GM12872 (cell line): ENCODE results near the gene CD300LD.

Experiments used
- CTCF ChIP-seq: IDR thresholded peaks from 3 replicates; pipeline ENCODE4 v1.5.1; 2011; ENCODE audit warnings: low read depth, mild to moderate bottlenecking, low read length, moderate library complexity; ENCODE audit not compliant: insufficient read depth

CD300LD gene

GRCh38 chr17:74539281-74539820, 52.7 kb downstream of the CD300LD start:
- TF ChIP-seq CTCF: no peak

- no peak for TF ChIP-seq CTCF
These were observed 55.2 kb downstream of the CD300LD start for GRCh38 chr17:74536890-74537289.

GRCh38 chr17:74532115-74532514, 60.0 kb downstream of the CD300LD start:
- TF ChIP-seq CTCF: no peak

GRCh38 chr17:74531231-74531761, 60.8 kb downstream of the CD300LD start, which contains the start of gene CD300LB:
TSS of gene CD300LB (minus strand) at chr17:74531475. CDS start at chr17:74531350, 125 bp downstream.
- TF ChIP-seq CTCF: no peak

- no peak for TF ChIP-seq CTCF
These were observed 61.3 kb downstream of the CD300LD start for GRCh38 chr17:74530831-74531150.
